Raji (cell line): ENCODE data around the gene STIM1.

Source experiments
- POLR2A ChIP-seq: IDR thresholded peaks from 2 replicates; pipeline ENCODE4 v1.6.1; 2011; ENCODE audit warnings: low read depth, low read length, control low read depth; ENCODE audit not compliant: insufficient read depth

The STIM1 gene

GRCh38 chr11:3882655-3883054 is 27.2 kb downstream of the STIM1 start:
- no peak for TF ChIP-seq POLR2A

GRCh38 chr11:3885855-3886254 is 30.4 kb downstream of the STIM1 start:
- no peak for TF ChIP-seq POLR2A

- TF ChIP-seq POLR2A: no peak
Measured at GRCh38 chr11:3886985-3887384, 31.5 kb downstream of the STIM1 start.

- TF ChIP-seq POLR2A: no peak
Measured at GRCh38 chr11:3888876-3889275, 33.4 kb downstream of the STIM1 start.

GRCh38 chr11:3890014-3890413 is 34.5 kb downstream of the STIM1 start:
- TF ChIP-seq POLR2A: no peak

- no peak for TF ChIP-seq POLR2A
Measured at GRCh38 chr11:3890806-3891205, 35.3 kb downstream of the STIM1 start.

GRCh38 chr11:3891751-3892150 is 36.3 kb downstream of the STIM1 start:
- no peak for TF ChIP-seq POLR2A

- no peak for TF ChIP-seq POLR2A
Measured at GRCh38 chr11:3892156-3892555, 36.7 kb downstream of the STIM1 start.

- no peak for TF ChIP-seq POLR2A
Measured at GRCh38 chr11:3893311-3893710, 37.8 kb downstream of the STIM1 start.

GRCh38 chr11:3894128-3894731 is 38.8 kb downstream of the STIM1 start:
- TF ChIP-seq POLR2A: peak; percentile 34; the same call in 1 of the 2 replicates

GRCh38 chr11:3896644-3897043 is 41.2 kb downstream of the STIM1 start:
- TF ChIP-seq POLR2A: no peak

GRCh38 chr11:3901249-3902025 is 46.0 kb downstream of the STIM1 start:
- TF ChIP-seq POLR2A: no peak

GRCh38 chr11:3902441-3902840 is 47.0 kb downstream of the STIM1 start:
- TF ChIP-seq POLR2A: no peak

- TF ChIP-seq POLR2A: no peak
Measured at GRCh38 chr11:3903207-3903896, 47.9 kb downstream of the STIM1 start.

- TF ChIP-seq POLR2A: no peak
Measured at GRCh38 chr11:3904228-3904627, 48.8 kb downstream of the STIM1 start.
